GM23338 (cell line): Measurements from ENCODE around the gene DPP9. TPM values are rescaled to one million over a fixed set of nuclear protein-coding genes. Genes with fewer than 3 reads are reported as not detected.

Experiments used
- ATAC-seq: fragments of 200-7000 bp; cut with Tn5 transposase; 3 replicates; pipeline ENCODE4 v1.9.1; 2020
- DNase-seq: peaks from one replicate; pipeline ENCODE4 v3.0.0-alpha.2; 2015; ENCODE audit warnings: low spot score
- H2AFZ ChIP-seq: fragments of 200-600 bp; sonication (generic); 2 replicates; pipeline ENCODE4 v1.8.0; 2016; ENCODE audit warnings: antibody characterized with exemption, mild to moderate bottlenecking, moderate library complexity
- H3F3A ChIP-seq: fragments of 200-600 bp; sonication (generic); replicated peaks from 2 replicates; pipeline ENCODE4 v1.8.0; 2017; ENCODE audit warnings: antibody characterized with exemption, mixed run types, low read depth
- H3K27ac ChIP-seq: fragments of 200-600 bp; sonication (generic); 2 replicates; pipeline ENCODE4 v1.6.1; 2016; ENCODE audit warnings: low read depth
- H3K27me3 ChIP-seq: fragments of 200-600 bp; sonication (generic); 2 replicates; pipeline ENCODE4 v1.8.0; 2016; ENCODE audit warnings: mild to moderate bottlenecking, mixed run types, moderate library complexity; ENCODE audit not compliant: insufficient read depth
- H3K36me3 ChIP-seq: fragments of 200-600 bp; sonication (generic); 2 replicates; pipeline ENCODE4 v1.8.0; 2016; ENCODE audit warnings: mild to moderate bottlenecking; ENCODE audit not compliant: insufficient read depth
- H3K4me1 ChIP-seq: fragments of 200-600 bp; sonication (generic); 2 replicates; pipeline ENCODE4 v1.8.0; 2016; ENCODE audit warnings: mild to moderate bottlenecking, moderate library complexity; ENCODE audit not compliant: insufficient read depth
- H3K4me2 ChIP-seq: fragments of 200-600 bp; sonication (generic); 2 replicates; pipeline ENCODE4 v1.7.1; 2017; ENCODE audit warnings: mixed run types
- H3K4me3 ChIP-seq: fragments of 200-600 bp; sonication (generic); 2 replicates; pipeline ENCODE4 v1.6.1; 2016; ENCODE audit warnings: mixed run types
- H3K79me2 ChIP-seq: fragments of 200-600 bp; sonication (generic); replicated peaks from 2 replicates; pipeline ENCODE4 v1.8.0; 2017; ENCODE audit warnings: mild to moderate bottlenecking; ENCODE audit not compliant: insufficient read depth
- H3K9me2 ChIP-seq: fragments of 200-600 bp; sonication (generic); 2 replicates; pipeline ENCODE4 v1.8.0; 2017; ENCODE audit not compliant: insufficient read depth
- H4K20me1 ChIP-seq: fragments of 200-600 bp; sonication (generic); replicated peaks from 2 replicates; pipeline ENCODE4 v1.8.0; 2017; ENCODE audit warnings: mild to moderate bottlenecking; ENCODE audit not compliant: insufficient read depth
- H3K27ac Mint-ChIP-seq: 2 replicates; pipeline ENCODE4 v1.8.0; 2020; ENCODE audit warnings: inconsistent platforms, mild to moderate bottlenecking, moderate library complexity, mixed read lengths
- H3K27me3 Mint-ChIP-seq: 3 replicates; pipeline ENCODE4 v1.8.0; 2022; ENCODE audit warnings: low read depth, mild to moderate bottlenecking, moderate library complexity, mixed read lengths, inconsistent platforms; ENCODE audit not compliant: insufficient read depth, poor library complexity
- H3K36me3 Mint-ChIP-seq: 3 replicates; pipeline ENCODE4 v1.8.0; 2021; ENCODE audit warnings: low read depth, mild to moderate bottlenecking, inconsistent platforms, moderate library complexity, mixed read lengths
- H3K4me1 Mint-ChIP-seq: 3 replicates; pipeline ENCODE4 v1.8.0; 2020; ENCODE audit warnings: mild to moderate bottlenecking, inconsistent platforms, mixed read lengths
- H3K4me3 Mint-ChIP-seq: 3 replicates; pipeline ENCODE4 v1.8.0; 2021; ENCODE audit warnings: moderate library complexity, mild to moderate bottlenecking, inconsistent platforms, mixed read lengths
- H3K9me3 Mint-ChIP-seq: 3 replicates; pipeline ENCODE4 v1.8.0; 2020; ENCODE audit warnings: moderate library complexity, mild to moderate bottlenecking, inconsistent platforms, mixed read lengths
- CREB1 ChIP-seq: fragments of 250-450 bp; sonication (Bioruptor Pico); IDR thresholded peaks from 2 replicates; pipeline ENCODE4 v1.5.0; 2020; ENCODE audit warnings: low read depth, mild to moderate bottlenecking, moderate library complexity
- ETS1 ChIP-seq: IDR thresholded peaks from 2 replicates; pipeline ENCODE4 v1.6.1; 2016; ENCODE audit warnings: antibody characterized with exemption
- EZH2 ChIP-seq: fragments of 200-600 bp; sonication (generic); IDR thresholded peaks from one replicate; pipeline ENCODE4 v1.8.0; 2017; ENCODE audit warnings: antibody characterized with exemption, mild to moderate bottlenecking, low read depth; ENCODE audit not compliant: unreplicated experiment
- EZH2phosphoT487 ChIP-seq: fragments of 200-600 bp; sonication (generic); IDR thresholded peaks from one replicate; pipeline ENCODE4 v1.8.1; 2018; ENCODE audit warnings: antibody characterized with exemption; ENCODE audit not compliant: unreplicated experiment
- JUNB ChIP-seq: IDR thresholded peaks from one replicate; pipeline ENCODE4 v1.6.1; 2016; ENCODE audit warnings: antibody characterized with exemption; ENCODE audit not compliant: unreplicated experiment
- NANOG ChIP-seq: IDR thresholded peaks from 2 replicates; pipeline ENCODE4 v1.6.1; 2016; ENCODE audit warnings: antibody characterized with exemption, borderline replicate concordance
- POLR2AphosphoS5 ChIP-seq: IDR thresholded peaks from 2 replicates; pipeline ENCODE4 v1.6.1; 2016; ENCODE audit warnings: antibody characterized with exemption, low read depth
- STAT1 ChIP-seq: IDR thresholded peaks from one replicate; pipeline ENCODE4 v1.6.1; 2016; ENCODE audit warnings: antibody characterized with exemption; ENCODE audit not compliant: unreplicated experiment
- ZNF114 ChIP-seq: fragments of 250-450 bp; sonication (Bioruptor Pico); IDR thresholded peaks from 2 replicates; pipeline ENCODE4 v1.5.0; 2020; ENCODE audit warnings: mild to moderate bottlenecking, moderate library complexity
- ZNF331 ChIP-seq: fragments of 250-450 bp; sonication (Bioruptor Pico); IDR thresholded peaks from 2 replicates; pipeline ENCODE4 v1.5.0; 2020; ENCODE audit warnings: low read depth, mild to moderate bottlenecking, moderate library complexity
- ZNF462 ChIP-seq: fragments of 250-450 bp; sonication (Bioruptor Pico); IDR thresholded peaks from 2 replicates; pipeline ENCODE4 v1.5.0; 2020; ENCODE audit warnings: mild to moderate bottlenecking, moderate library complexity
- polyA plus RNA-seq: library from polyadenylated mRNA; unstranded; fragments of >200 nt; fragmentation: Nextera tagmentation; extraction: Ambion mirVana; gene quantifications from 2 replicates; pipeline ENCODE4 v1.2.1, GENCODE V29; 2016
- total RNA-seq: library from RNA; depleted of rRNA; stranded (reverse); fragments of >200 nt; shearing (Covaris generic); gene quantifications from 2 replicates; pipeline ENCODE4 v1.2.3, GENCODE V29; 2014
- TF ChIP-seq, protein P1 (sequence below): IDR thresholded peaks from one replicate; pipeline ENCODE4 v1.6.1; 2018; ENCODE audit warnings: antibody characterized with exemption; ENCODE audit not compliant: unreplicated experiment
- TF ChIP-seq, protein P2 (sequence below), 2 experiments: fragments of 200-600 bp in 1 of 2; sonication (generic) in 1 of 2; conservative IDR thresholded peaks; 2 replicates each; pipeline versions ENCODE4 v1.5.1 to v1.6.1; 2016 to 2017; ENCODE audit warnings: antibody characterized with exemption in 2 of 2, low read depth in 2 of 2, mild to moderate bottlenecking in 2 of 2, moderate library complexity in 1 of 2

Gene DPP9
- total and polyA plus RNA-seq, 2 experiments from 2014 or later = 19.5 to 49.2 TPM

GRCh38 chr19:4653793-4654436, 69.7 kb downstream of the DPP9 start:
- Mint-ChIP-seq H3K4me3 (no peak overlapping the region), H3K36me3 (peaks cover 9% of the 10 kb centered on the region), H3K4me1 (peaks cover 7% of the 10 kb centered on the region), H3K9me3 (no peaks in the 10 kb centered on the region; the same call in 2 of the 3 replicates), H3K27me3 (peaks cover 10% of the 10 kb centered on the region), H3K27ac (0 out of 2 replicates have a peak overlapping the region, but pooled peaks have one; percentile 31)
- Histone ChIP-seq H3K79me2 (no peaks in the 10 kb centered on the region), H2AFZ (no peak overlapping the region), H3K4me3 (no peak overlapping the region), H3K4me2 (no peak overlapping the region), H3K27me3 (no peaks in the 10 kb centered on the region), H3K27ac (no peak overlapping the region), H3K9me2 (no peaks in the 10 kb centered on the region), H3K4me1 (no peaks in the 10 kb centered on the region), H3F3A (0 out of 2 replicates have a peak, but pooled peaks cover 8% of the 10 kb centered on the region), H3K36me3 (peaks cover 2% of the 10 kb centered on the region; the same call in 1 of the 2 replicates), H4K20me1 (no peaks in the 10 kb centered on the region)
- DNase-seq = no peak
- no peak for ATAC-seq
- TF ChIP-seq ZNF114 (no peak), ZNF331 (CRISPR knock-in tag) (no peak), EZH2 (no peak), ZNF462 (CRISPR knock-in tag) (no peak), STAT1 (no peak), ETS1 (no peak), POLR2AphosphoS5 (no peak), NANOG (no peak), CREB1 (no peak), JUNB (no peak), EZH2phosphoT487 (no peak)
- TF ChIP-seq, protein P1, sequence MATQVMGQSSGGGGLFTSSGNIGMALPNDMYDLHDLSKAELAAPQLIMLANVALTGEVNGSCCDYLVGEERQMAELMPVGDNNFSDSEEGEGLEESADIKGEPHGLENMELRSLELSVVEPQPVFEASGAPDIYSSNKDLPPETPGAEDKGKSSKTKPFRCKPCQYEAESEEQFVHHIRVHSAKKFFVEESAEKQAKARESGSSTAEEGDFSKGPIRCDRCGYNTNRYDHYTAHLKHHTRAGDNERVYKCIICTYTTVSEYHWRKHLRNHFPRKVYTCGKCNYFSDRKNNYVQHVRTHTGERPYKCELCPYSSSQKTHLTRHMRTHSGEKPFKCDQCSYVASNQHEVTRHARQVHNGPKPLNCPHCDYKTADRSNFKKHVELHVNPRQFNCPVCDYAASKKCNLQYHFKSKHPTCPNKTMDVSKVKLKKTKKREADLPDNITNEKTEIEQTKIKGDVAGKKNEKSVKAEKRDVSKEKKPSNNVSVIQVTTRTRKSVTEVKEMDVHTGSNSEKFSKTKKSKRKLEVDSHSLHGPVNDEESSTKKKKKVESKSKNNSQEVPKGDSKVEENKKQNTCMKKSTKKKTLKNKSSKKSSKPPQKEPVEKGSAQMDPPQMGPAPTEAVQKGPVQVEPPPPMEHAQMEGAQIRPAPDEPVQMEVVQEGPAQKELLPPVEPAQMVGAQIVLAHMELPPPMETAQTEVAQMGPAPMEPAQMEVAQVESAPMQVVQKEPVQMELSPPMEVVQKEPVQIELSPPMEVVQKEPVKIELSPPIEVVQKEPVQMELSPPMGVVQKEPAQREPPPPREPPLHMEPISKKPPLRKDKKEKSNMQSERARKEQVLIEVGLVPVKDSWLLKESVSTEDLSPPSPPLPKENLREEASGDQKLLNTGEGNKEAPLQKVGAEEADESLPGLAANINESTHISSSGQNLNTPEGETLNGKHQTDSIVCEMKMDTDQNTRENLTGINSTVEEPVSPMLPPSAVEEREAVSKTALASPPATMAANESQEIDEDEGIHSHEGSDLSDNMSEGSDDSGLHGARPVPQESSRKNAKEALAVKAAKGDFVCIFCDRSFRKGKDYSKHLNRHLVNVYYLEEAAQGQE = no peak
- TF ChIP-seq, protein P2, sequence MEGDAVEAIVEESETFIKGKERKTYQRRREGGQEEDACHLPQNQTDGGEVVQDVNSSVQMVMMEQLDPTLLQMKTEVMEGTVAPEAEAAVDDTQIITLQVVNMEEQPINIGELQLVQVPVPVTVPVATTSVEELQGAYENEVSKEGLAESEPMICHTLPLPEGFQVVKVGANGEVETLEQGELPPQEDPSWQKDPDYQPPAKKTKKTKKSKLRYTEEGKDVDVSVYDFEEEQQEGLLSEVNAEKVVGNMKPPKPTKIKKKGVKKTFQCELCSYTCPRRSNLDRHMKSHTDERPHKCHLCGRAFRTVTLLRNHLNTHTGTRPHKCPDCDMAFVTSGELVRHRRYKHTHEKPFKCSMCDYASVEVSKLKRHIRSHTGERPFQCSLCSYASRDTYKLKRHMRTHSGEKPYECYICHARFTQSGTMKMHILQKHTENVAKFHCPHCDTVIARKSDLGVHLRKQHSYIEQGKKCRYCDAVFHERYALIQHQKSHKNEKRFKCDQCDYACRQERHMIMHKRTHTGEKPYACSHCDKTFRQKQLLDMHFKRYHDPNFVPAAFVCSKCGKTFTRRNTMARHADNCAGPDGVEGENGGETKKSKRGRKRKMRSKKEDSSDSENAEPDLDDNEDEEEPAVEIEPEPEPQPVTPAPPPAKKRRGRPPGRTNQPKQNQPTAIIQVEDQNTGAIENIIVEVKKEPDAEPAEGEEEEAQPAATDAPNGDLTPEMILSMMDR (conservative IDR thresholded peaks at IDR 0.05; ENCODE audit: low read depth in 2 of 2) = no peak
